Caco-2 (cell line): ENCODE data around the gene C1QTNF5. TPM values are rescaled to one million over a fixed set of nuclear protein-coding genes. Genes with fewer than 3 reads are reported as not detected.

ENCODE experiments used
- BruUV-seq: library from RNA; stranded (reverse); fragments of 400-500 nt; replicated peaks from 2 replicates; lab custom pipeline; 2021; lab: Mats Ljungman, UMichigan
- CTCF ChIA-PET: fragments of 300-600 bp; sonication (Branson Sonifier 250); formaldehyde crosslinking; loops from one replicate; lab custom pipeline; 2022; ENCODE audit warnings: antibody characterized with exemption; lab: Charles Lee
- POLR2A ChIA-PET: fragments of 300-600 bp; sonication (Branson Sonifier 250); formaldehyde crosslinking; loops from one replicate; lab custom pipeline; 2022; ENCODE audit warnings: antibody characterized with exemption; lab: Charles Lee
- DNase-seq, 2 experiments: peaks; one replicate each; pipeline versions ENCODE4 v3.0.0 to v3.0.0-alpha.2; 2020 to 2022
- H3K27me3 ChIP-seq: replicated peaks from 2 replicates; pipeline ENCODE4 v1.6.0; 2011; ENCODE audit warnings: low read length; ENCODE audit not compliant: control insufficient read depth, insufficient read depth
- H3K36me3 ChIP-seq: 2 replicates; pipeline ENCODE4 v1.5.1; 2011; ENCODE audit warnings: low read length; ENCODE audit not compliant: control insufficient read depth, insufficient read depth
- H3K4me1 ChIP-seq: fragments of 250-450 bp; sonication (Bioruptor Pico); 2 replicates; pipeline ENCODE4 v1.5.1; 2020; ENCODE audit warnings: mild to moderate bottlenecking
- H3K4me3 ChIP-seq: 2 replicates; pipeline ENCODE4 v1.5.1; 2011; ENCODE audit warnings: low read depth, mild to moderate bottlenecking, control low read depth, low read length
- H3K9me3 ChIP-seq: fragments of 250-450 bp; sonication (Bioruptor Pico); 2 replicates; pipeline ENCODE4 v1.5.1; 2020; ENCODE audit warnings: mild to moderate bottlenecking, moderate library complexity
- H3K27ac Mint-ChIP-seq: one replicate; pipeline ENCODE4 v1.8.0; 2022; ENCODE audit warnings: mixed read lengths; ENCODE audit not compliant: unreplicated experiment
- H3K27me3 Mint-ChIP-seq: one replicate; pipeline ENCODE4 v1.8.0; 2022; ENCODE audit warnings: mixed read lengths; ENCODE audit not compliant: insufficient read depth, unreplicated experiment
- H3K36me3 Mint-ChIP-seq: one replicate; pipeline ENCODE4 v1.8.0; 2022; ENCODE audit warnings: mild to moderate bottlenecking, mixed read lengths; ENCODE audit not compliant: insufficient read depth, unreplicated experiment
- H3K4me1 Mint-ChIP-seq: one replicate; pipeline ENCODE4 v1.8.0; 2022; ENCODE audit warnings: low read depth, mixed read lengths; ENCODE audit not compliant: unreplicated experiment
- H3K4me3 Mint-ChIP-seq: one replicate; pipeline ENCODE4 v1.8.0; 2022; ENCODE audit warnings: mild to moderate bottlenecking, moderate library complexity, mixed read lengths; ENCODE audit not compliant: unreplicated experiment
- H3K9me3 Mint-ChIP-seq: one replicate; pipeline ENCODE4 v1.8.0; 2022; ENCODE audit warnings: mixed read lengths; ENCODE audit not compliant: unreplicated experiment
- CTCF ChIP-seq, 2 experiments: fragments of 200-600 bp in 1 of 2; IDR thresholded peaks; 1 replicate in 1 of 2; 2 replicates in 1 of 2; pipeline versions ENCODE4 v1.5.1 to v1.8.0; 2011 to 2022; ENCODE audit warnings: antibody characterized with exemption in 1 of 2, control low read depth in 1 of 2, inconsistent platforms in 1 of 2, low read depth in 1 of 2, low read length in 1 of 2, mild to moderate bottlenecking in 1 of 2, moderate library complexity in 1 of 2; ENCODE audit not compliant: insufficient read depth in 1 of 2, severe bottlenecking in 1 of 2, unreplicated experiment in 1 of 2
- intact Hi-C: fragments of 100-400 bp; cut with micrococcal nuclease; formaldehyde crosslinking; loops from one replicate; pipeline ENCODE4 v1.10.0; 2022; ENCODE audit not compliant: unreplicated experiment
- total RNA-seq: library from RNA; stranded (reverse); gene quantifications from 2 replicates; pipeline ENCODE4 v1.2.3, GENCODE V29; 2022

C1QTNF5 gene
- total RNA-seq, 1 experiment from 2014 or later = 1.2 TPM

- H3K4me1 Mint-ChIP-seq = no peaks in the 10 kb centered on the region
- Histone ChIP-seq H3K4me1 (no peaks in the 10 kb centered on the region), H3K36me3 (peaks cover 18% of the 10 kb centered on the region), H3K4me3 (no peak overlapping the region), H3K27me3 (no peaks in the 10 kb centered on the region), H3K9me3 (no peaks in the 10 kb centered on the region)
- BruUV-seq = no TSS peak
- intact Hi-C loops = no loop called here
- H3K9me3 Mint-ChIP-seq = no peaks in the 10 kb centered on the region
- ChIA-PET CTCF (interaction anchor here (0.5 to 0.6 kb wide), 2 partner anchors 12 to 16 kb away, joined by 3 to 4 read pairs; no protein-coding TSS in a partner anchor), POLR2A (no interaction called here)
- no peak for TF ChIP-seq CTCF (IDR thresholded peaks at IDR 0.05; ENCODE audit: insufficient read depth in 1 of 2, low read depth in 1 of 2, low read length in 1 of 2, severe bottlenecking in 1 of 2, unreplicated experiment in 1 of 2)
- H3K36me3 Mint-ChIP-seq = peaks cover 65% of the 10 kb centered on the region
- no peak for DNase-seq
- no peaks in the 10 kb centered on the region for H3K27me3 Mint-ChIP-seq
- no peak overlapping the region for H3K27ac Mint-ChIP-seq
- H3K4me3 Mint-ChIP-seq = no peak overlapping the region
Measured at GRCh38 chr11:119299416-119299815, 41.3 kb downstream of the C1QTNF5 start.

GRCh38 chr11:119298726-119299125 is 42.0 kb downstream of the C1QTNF5 start:
- no peaks in the 10 kb centered on the region for H3K27me3 Mint-ChIP-seq
- POLR2A ChIA-PET = no interaction called here
- Histone ChIP-seq H3K27me3 (no peaks in the 10 kb centered on the region), H3K36me3 (peaks cover 17% of the 10 kb centered on the region), H3K4me1 (no peaks in the 10 kb centered on the region), H3K4me3 (no peak overlapping the region), H3K9me3 (no peaks in the 10 kb centered on the region)
- BruUV-seq = no TSS peak
- H3K9me3 Mint-ChIP-seq = no peaks in the 10 kb centered on the region
- H3K4me1 Mint-ChIP-seq = no peaks in the 10 kb centered on the region
- intact Hi-C loops = no loop called here
- TF ChIP-seq CTCF (IDR thresholded peaks at IDR 0.05; ENCODE audit: insufficient read depth in 1 of 2, low read depth in 1 of 2, low read length in 1 of 2, severe bottlenecking in 1 of 2, unreplicated experiment in 1 of 2) = no peak
- DNase-seq = no peak
- peaks cover 58% of the 10 kb centered on the region for H3K36me3 Mint-ChIP-seq
- H3K4me3 Mint-ChIP-seq = no peak overlapping the region
- CTCF ChIA-PET = no interaction called here
- H3K27ac Mint-ChIP-seq = no peak overlapping the region

- H3K36me3 Mint-ChIP-seq = peaks cover 53% of the 10 kb centered on the region
- DNase-seq = no peak
Measured at GRCh38 chr11:119297938-119298337, 42.7 kb downstream of the C1QTNF5 start.

More at GRCh38 chr11:119297938-119298337, 42.7 kb downstream of the C1QTNF5 start:
- intact Hi-C loops = no loop called here
- no peak overlapping the region for H3K4me3 Mint-ChIP-seq
- Histone ChIP-seq H3K27me3 (no peaks in the 10 kb centered on the region), H3K4me3 (no peak overlapping the region), H3K4me1 (no peaks in the 10 kb centered on the region), H3K9me3 (no peaks in the 10 kb centered on the region), H3K36me3 (peaks cover 14% of the 10 kb centered on the region)
- ChIA-PET POLR2A (no interaction called here), CTCF (no interaction called here)
- no TSS peak for BruUV-seq
- no peak for TF ChIP-seq CTCF (IDR thresholded peaks at IDR 0.05; ENCODE audit: insufficient read depth in 1 of 2, low read depth in 1 of 2, low read length in 1 of 2, severe bottlenecking in 1 of 2, unreplicated experiment in 1 of 2)
- no peak overlapping the region for H3K27ac Mint-ChIP-seq
- H3K27me3 Mint-ChIP-seq = no peaks in the 10 kb centered on the region
- no peaks in the 10 kb centered on the region for H3K4me1 Mint-ChIP-seq
- H3K9me3 Mint-ChIP-seq = no peaks in the 10 kb centered on the region
